ENCODE results near the gene BTG1.

Gene BTG1

DNA sequence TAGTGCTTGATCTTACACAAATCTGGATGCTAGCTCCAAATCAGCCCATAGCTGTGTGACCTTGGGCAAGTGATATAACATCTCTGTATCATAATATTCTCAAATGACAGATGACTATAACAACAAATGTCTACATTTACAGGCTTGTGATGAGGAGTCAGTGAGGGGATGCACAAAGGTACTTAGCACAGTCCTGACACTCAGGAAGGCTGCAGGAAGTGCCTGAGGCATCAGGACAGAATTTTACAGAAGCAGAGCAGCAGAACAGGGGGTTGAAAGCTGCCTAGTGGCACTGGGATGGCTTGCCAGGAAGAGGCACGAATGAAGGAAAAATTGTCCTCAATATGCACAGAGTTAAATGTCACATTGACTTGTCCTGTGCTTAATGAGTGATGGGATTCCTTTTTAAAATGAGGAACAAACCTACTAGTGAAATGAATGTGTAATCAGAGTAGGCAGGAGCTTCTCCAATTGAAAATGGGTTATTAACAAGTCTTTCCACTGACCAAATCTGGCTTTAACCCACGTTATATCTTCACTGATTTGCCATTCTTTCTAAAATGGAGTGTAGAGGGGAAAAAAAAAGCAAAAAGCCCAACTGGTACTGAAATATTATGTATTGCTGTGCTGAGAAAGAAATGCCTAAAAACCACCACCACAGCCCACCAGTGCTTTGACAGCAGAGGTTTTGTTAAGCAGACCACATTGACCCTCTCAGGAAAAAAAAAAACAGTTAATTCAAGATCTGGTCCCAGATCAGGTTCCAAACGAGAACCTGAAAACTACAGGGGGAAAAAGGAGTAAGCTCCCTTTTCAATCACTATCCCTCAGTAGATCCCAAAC lies 11.6 kb downstream of the BTG1 start:
- FAIRE-seq (no peak), DNase-seq (ENCODE audit: low spot score) (no peak)

DNA sequence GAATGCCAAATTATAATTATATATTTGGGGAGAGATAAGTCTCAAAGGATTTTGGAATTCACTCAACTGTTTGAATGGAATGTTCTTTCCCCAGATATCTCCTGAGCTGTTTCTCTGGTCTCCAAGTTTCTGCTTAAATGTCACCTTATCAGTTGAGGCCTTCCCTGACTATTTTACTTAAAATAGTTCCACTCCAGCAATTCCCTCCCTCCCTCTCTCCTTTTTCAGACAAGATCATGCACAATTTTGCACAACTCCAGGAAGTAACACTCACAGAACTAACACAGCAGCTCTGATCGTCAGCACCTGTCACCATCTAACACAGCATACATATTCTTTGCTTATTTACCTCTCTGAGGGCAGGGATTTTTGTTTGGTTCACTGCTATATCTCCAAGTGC lies 12.5 kb downstream of the BTG1 start:
- no peak for DNase-seq (ENCODE audit: low spot score)
- no peak for FAIRE-seq

DNA sequence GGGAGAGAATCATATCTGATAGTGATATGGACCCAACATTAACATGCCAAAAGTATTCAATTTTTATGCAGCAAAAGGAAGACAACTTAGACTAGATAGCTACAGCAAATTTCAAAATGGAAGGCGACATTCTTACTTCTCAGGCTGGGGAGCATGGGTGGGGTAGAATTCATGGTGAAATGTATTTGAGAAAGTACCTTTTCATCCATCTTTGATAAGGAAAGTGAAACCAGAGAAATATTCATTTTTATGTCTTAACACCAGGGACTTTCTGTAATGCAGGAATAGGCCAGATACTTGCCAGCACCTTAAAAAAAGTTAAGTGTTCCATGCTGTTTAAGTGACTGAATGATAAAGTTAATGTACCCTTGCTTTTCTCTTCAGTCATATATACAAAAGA lies 13.4 kb downstream of the BTG1 start:
- FAIRE-seq (no peak), DNase-seq (ENCODE audit: low spot score) (no peak)

DNA sequence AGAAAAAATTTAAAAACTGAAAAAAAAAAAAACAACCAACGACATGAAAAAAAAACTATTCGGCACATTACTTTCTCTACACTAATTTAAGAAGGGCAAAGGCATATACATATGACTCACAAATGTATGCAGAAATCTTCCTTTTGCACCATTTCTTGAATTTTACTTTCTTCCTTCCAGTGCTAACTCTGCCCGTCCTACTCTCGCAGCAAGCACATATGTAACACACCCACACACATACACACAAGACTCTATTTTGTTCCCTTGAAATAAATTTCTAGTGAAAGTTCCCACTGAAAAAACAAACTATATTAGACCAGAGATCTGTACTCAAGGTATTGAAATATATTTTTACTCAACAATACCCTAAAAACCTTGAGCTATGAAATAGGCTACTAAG lies 14.6 kb downstream of the BTG1 start:
- FAIRE-seq (no peak), DNase-seq (ENCODE audit: low spot score) (no peak)

DNA sequence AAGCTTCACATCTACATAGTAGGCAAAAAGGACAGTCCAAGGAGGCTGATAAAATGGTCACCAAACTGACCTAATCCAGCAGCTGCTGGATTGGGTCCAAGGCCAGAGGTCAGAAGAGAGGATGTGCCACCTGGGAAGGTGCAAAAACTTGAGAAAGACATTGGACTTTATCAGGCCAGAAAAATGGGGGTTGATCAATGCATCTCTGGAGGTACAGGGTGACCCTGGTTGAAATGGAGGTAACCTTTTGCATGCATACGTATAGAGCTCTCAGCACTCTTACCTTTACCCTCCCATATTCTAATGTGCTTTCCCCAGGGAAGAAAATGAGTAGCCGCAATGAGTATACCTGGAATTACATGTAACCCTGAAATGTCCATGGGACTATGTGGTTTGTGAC lies 16.0 kb downstream of the BTG1 start:
- DNase-seq (ENCODE audit: low spot score) = no peak
- FAIRE-seq = no peak

DNA sequence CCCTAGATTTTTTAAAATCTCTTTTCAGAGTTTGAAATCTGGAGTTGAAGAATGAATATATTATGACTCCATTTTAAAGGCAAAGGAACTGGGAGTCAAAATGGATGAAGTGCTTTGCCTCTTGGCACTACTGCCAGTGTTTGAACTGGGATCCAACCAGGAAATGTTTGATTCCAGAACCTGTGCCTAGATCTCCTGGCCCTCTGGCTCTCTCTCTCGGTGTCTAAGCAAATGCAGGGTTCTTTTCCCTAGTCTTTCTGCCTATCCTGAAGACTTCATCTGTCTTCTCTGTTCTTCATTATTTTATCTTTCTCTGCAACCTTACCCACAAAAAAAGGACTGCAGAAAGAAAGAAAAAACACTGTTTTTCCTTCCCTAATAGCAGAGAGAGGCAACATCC lies 17.0 kb downstream of the BTG1 start:
- no peak for FAIRE-seq
- no peak for DNase-seq (ENCODE audit: low spot score)

DNA sequence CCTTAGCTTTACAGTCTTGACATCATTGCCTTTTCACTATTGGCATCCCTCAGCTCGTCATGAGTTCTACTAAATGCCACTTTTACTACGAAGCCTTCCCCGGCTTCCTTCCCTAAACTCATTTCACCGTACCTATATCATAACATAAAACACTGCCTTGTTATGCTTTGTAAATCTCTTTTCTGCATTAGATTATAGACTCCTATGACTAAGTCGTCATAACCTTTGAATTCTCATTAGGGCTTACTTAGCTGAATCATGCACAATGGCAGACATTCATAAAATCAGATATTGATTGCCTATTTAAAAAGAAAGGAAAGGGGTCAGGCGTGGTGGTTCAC lies 21.0 kb downstream of the BTG1 start:
- DNase-seq (ENCODE audit: low spot score) = no peak
- FAIRE-seq = no peak

DNA sequence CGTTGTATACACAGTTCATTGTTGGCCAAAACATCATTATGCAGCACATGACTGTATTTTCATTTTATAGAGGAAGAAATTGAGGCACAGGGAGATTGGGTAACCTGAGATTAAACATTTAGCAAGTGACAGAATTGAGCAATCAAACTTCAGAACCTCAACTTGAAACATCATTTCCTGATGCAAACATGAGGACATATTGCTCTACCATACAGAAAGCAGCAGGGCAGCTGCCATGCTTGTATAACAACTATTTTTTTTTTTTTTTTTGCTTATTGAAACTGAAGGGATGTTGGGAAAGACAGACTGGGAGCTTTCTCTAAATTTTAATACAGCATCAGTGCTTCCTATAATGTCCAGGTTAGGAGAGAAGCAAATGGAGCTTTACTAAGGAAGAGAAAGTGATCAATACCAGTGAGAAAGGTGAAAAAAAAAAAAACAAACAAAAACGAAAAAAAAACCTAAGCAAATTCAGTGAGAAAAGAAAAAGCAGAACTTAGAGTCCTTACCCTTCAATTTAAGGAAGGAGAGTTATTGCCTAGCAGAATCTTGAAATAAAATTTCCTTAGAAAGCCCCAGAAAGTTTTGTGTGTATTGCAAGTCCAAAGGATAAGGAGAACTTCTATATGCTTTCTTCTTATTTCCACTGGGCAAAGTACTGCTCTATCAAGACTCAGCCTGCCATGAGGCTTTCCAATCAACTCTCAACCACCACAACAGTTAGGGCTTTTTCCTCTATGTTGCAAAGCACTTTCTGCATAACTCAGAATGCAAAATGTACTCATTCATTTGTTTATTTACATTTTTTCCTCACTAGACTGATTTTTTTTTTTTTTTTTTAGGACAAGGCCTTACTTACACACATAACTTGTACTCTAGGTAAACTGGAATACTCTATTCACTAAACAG lies 21.6 kb downstream of the BTG1 start:
- no peak for FAIRE-seq
- DNase-seq (ENCODE audit: low spot score) = no peak

DNA sequence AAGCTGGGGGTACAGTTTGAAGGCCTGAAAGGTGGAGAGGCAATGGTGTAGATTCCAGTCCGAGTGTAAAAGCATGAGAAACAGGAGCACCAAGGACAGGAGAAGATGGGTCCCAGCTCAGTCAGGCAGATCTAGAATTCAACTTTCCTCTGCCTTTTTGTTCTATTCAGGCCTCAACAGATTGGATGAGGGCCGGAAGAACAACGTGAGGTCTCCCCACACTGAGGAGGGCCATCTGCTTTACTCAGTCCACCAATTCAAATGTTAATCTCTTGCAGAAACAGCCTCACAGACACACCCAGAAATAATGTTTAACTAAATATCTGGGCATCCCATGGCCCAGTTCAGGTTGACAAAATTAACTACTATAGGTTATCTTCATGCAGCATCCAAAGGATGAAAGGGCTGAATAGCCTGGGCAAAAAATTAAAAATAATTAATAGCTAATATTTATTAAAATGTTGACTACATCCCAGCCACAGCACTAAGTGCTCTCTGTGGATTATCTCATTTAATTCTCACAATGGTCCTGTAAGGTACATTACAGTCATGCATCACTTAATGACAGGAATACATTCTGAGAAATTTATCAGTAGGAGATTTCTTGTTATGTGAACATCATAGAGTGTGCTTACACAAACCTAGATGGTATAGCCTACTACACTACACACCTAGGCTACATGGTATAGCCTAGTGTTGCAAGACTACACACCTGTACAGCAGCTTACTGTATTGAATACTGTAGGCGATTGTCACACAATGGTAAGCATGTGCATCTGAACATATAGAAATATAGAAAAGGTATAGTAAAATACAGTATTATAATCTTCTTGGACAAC lies 22.5 kb downstream of the BTG1 start:
- FAIRE-seq (no peak), DNase-seq (ENCODE audit: low spot score) (no peak)

DNA sequence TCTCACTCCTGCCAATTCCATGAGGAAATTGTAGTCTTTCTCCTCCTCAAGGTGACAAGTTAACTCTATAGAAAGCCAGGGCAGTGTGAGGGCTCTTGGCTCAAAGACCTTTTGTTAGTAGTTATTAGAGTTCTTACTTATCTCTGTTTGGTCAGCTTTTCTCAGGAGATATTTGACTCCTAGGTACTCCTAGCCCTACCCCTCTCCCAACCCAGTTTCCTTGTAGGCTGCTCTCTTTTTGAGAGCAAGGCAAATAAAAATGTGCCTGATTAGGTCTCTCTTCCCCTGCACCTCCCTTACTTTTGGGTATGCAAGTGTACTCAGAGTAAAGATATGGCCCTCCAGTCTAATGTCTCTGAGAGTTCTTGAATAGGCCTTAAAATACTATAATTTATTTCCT lies 23.8 kb downstream of the BTG1 start:
- DNase-seq (ENCODE audit: low spot score) (no peak), FAIRE-seq (no peak)

DNA sequence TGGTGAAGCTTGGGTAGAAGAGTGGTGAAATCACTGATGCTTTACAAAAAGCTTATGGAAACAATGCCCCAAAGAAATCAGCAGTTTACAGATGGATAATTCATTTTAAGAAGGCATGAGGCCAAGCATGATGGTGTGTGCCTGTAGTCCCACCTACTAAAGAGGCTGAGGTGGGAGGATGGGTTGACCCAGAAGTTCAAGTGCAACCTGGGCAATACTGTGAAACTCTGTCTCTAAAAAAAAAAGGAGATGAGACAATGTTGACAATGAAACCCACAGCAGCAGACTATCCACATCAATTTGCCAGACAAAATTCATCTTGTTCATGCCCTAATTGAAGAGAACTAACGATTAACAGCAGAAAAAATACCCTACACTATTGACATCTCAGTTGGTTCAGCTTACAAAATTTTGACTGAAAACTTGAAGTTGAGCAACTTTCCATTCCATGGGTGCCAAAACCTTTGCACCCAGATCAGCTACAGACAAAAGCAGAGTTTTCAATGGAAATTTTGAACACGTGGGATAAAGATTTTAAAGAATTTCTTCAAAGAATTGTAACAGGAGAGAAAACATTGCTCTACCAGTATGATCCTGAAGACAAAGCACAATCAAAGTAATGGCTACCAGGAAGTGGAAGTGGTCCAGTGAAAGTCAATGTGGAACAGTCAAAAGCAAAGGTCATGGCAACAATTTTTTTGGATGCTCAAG lies 26.7 kb downstream of the BTG1 start:
- no peak for DNase-seq (ENCODE audit: low spot score)
- no peak for FAIRE-seq

DNA sequence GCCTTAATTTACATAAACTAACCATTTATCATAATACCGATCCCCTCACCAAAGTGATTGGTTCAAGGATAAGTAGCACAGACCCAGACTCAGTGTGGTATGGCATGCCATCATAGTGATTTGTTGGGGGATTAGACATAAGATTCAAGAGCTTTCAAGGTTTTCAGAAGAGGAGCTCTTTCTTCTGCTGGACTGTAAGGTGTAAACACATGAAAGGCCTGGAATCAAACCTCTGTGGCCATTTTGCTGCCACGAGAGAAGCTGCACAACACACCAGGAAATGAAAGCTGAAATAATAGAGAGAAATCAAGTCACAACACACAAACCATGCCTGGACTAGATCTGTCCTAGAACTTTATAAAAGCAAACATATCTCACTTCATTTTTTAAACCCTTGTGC lies 30.8 kb downstream of the BTG1 start:
- DNase-seq (ENCODE audit: low spot score) (no peak), FAIRE-seq (no peak)

DNA sequence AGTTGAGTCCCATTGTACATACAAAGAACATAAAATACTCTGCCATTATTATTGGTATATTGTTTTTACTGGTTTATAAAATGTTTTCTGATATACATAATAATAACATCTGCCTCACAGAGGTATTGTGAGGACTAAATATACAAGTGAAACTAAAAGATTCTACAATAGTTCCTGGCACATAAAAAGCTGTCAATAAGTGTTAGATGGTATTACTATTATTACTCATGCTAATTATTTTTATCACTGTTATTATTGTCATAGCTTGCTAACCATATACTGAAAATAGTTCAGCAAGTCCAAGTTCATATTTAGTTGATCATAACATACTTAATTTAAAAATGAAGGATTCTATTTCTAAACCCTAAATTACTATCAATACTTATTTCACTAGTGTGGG lies 34.4 kb downstream of the BTG1 start:
- no peak for FAIRE-seq
- DNase-seq (ENCODE audit: low spot score) = no peak

DNA sequence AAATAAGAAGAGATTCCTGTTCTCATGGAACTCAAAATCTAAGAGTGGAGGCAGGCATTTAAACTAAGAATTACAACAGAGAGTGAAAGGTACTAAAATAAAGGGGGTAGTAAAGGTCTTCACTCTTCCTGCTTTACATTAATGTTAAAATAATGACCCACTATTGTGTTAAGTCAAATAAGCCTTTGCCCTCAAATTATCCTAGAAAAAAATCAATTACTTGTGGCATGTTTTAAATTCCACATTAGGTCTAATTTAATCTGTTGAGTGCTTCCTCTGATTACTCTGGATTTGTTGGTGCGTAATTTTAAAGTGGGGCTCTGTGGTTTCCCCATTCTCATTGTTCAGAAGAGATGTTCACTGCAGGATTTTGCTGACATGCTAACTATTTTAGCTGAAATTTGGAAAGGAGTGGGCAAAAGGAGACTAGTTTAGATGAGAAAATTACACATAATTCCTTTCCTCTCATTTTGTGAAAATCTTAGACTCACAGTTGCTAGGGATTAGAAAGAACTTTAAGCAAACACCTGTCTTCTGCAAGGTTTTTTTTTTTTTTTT lies 35.5 kb downstream of the BTG1 start:
- FAIRE-seq (no peak), DNase-seq (ENCODE audit: low spot score) (no peak)

DNA sequence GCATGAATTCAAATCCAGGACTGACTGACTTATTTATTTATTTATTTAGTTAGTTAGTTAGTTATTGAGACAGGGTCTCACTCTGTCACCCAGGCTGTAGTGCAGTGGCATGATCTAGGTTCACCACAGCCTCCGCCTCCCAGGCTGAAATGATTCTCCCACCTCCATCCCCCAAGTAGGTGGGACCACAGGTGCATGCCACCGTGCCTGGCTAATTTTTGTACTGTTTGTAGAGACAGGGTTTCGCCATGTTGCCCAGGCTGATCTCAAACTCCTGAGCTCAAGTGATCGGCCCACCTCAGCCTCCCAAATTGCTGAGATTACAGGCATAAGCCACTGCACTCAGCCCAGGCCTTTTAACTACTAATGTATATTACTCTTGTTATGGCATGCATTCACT lies 36.0 kb downstream of the BTG1 start:
- FAIRE-seq (no peak), DNase-seq (ENCODE audit: low spot score) (no peak)

DNA sequence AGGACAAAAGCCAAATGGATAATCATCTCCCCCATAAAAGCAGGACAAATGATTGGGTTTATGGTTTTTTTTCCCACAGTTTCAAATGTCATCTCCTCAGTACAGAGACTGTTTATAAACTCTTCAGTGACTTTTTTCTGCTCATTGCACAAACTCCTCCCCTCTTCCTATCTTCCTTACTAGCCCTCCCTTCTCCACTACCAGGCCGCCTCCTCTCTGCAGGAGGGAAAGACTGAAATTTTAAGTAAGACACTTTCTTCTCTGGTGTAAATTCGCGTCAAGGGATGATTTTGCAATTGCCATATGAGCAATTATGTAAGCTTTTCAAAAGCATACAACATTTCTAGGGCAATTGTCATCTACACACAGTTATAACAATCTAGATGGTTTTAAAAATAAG lies 37.0 kb downstream of the BTG1 start:
- no peak for DNase-seq (ENCODE audit: low spot score)
- no peak for FAIRE-seq

DNA sequence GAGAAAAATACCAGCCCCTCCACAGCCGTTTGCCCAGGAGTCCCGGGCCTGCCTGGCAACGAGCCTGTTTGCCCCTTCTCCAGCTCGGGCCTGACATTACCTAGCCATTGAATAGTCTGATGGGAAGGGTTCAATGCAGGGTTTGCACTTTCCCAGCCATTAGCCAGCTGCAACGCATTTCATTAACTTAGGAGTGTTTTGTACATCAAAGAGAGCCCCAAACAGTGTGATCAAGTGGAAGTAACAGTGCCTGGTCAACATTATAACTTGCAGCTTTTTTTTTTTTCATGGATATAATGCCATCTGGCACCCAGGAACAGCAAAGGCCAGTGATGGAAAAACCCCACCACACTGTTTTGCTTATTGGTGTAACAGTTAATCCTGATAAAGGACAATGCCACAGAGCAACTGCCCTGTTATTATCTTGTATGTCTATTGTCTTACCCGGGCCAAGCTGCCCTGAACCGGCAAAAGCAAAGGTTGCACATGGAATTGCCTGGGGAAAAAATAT lies 38.0 kb downstream of the BTG1 start:
- no peak for FAIRE-seq
- no peak for DNase-seq (ENCODE audit: low spot score)

DNA sequence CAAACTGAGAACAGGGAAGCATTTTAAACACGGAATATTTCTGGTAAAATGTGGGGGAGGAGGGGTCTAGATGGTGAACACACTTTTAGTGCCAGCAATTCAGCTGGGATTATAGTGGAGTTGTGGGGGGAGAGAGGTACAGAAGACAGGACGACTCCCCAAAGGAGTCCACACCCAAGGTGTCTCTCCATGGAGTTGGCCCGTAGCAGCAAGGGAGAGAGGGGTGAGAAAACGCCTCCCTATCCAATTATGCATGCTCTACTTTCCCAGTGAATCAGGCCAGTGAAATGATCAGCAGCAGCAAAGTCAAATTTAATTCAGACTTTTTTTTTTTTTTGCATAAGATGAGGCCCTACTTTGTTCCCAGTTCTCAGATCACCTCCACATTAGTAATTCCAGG lies 38.6 kb downstream of the BTG1 start:
- FAIRE-seq = no peak
- no peak for DNase-seq (ENCODE audit: low spot score)

DNA sequence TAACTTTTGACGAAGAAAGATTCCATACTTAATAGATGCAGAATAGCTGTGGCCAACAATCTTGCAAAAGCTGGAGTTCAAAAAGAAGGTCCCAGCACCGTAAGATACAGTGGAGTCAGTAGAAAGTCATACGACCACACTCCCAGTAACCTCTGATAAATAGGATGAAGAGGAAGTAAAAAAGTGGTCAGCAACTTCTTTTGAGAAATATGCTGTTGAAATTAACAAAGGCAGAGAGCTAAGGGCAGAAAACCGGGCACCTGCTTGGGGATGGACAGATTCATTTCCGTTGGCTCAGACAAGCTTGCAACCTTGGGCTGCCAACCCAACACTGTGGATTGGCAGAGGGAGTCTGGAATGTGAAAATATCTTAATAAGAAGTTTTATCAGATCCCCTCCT lies 40.0 kb downstream of the BTG1 start:
- FAIRE-seq (no peak), DNase-seq (ENCODE audit: low spot score) (no peak)

DNA sequence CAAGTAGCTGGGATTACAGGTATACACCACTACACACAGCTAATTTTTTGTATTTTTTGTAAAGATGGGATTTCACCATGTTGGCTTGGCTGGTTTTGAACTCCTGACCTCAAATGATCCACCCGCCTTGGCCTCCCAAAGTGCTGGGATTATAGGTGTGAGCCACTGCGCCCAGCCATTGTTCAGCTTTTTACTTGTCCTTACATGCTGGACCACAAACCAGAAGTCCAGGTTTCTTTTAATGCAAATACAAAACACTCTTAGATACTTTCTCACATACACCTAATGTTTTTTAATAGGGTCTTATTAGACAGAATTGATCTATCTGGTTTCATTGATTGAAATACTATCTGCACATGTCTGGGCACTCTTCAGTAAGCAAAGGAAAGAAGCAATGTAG lies 40.5 kb downstream of the BTG1 start:
- no peak for FAIRE-seq

DNA sequence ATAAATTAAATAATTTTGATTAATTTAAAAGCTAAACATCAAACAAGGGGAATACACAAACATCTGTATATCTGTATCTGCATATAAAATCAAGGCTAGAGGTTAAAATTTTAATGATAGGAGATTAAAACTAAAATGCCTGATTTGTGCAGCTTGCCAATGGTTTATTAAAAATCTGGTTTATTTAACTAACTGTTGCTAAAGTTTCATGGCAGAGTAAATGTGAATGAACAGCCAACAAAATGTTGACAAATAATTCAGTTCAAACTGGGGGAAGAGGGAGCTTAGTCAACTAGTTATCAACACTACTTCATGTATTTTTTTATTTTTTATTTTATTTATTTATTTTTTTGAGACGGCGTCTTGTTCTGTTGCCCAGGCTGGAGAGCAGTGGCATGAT lies 43.0 kb downstream of the BTG1 start:
- DNase-seq (ENCODE audit: low spot score) (no peak), FAIRE-seq (no peak)

More for the DNA sequence above, 40.5 kb downstream of the BTG1 start:
- no peak for DNase-seq (ENCODE audit: low spot score)

Measured in RCC 7860 (cell line).